ENCODE measurements around the gene LRRTM2.
A peak's percentile ranks its signal among the peaks of the same experiment; 100 is the strongest.
"Not testable (repeated sequence)": the region's sequence is repeated elsewhere in the genome, so short reads cannot be mapped to it uniquely, and the experiment has no call there.

The LRRTM2 gene

DNA sequence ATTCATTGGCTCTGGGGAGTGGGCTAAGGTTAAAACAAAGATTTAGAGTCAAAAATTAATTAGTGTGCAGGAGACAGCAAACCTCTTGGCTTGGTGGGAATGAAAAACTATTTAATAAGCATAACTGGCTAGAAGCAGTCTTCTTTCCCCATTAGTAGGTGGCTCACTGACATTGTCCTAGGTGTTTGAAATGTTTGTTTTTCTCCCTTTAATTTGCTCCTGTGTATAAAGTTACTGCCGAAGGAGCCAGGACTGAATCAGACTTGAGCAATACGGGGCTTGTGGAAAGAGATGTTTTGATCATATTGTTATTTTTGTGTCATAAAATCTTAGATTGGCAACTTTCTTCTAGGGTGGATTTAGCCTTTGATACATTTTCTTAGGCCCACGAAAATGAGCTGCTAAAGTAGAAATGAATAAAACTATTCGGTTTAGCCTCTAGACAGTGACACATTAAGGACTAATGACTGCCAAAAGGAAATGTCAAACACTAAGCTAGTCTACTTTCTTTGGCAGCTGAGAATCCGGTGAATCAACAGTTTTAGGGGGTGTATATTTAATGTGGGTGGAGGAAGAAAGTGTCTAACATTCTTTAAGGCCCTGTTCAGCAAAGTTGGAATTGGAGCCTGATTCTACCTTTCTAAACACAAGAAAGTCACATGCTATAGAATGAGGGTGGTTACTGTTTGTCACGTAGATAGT lies 30.2 kb downstream of the LRRTM2 start:
- peak; percentile 84 for DNase-seq (ENCODE audit: low read depth)
- H3K4me3 ChIP-seq (ENCODE audit: control insufficient read depth, low read depth, low read length) = no peak overlapping the region
- TF ChIP-seq, protein P1, sequence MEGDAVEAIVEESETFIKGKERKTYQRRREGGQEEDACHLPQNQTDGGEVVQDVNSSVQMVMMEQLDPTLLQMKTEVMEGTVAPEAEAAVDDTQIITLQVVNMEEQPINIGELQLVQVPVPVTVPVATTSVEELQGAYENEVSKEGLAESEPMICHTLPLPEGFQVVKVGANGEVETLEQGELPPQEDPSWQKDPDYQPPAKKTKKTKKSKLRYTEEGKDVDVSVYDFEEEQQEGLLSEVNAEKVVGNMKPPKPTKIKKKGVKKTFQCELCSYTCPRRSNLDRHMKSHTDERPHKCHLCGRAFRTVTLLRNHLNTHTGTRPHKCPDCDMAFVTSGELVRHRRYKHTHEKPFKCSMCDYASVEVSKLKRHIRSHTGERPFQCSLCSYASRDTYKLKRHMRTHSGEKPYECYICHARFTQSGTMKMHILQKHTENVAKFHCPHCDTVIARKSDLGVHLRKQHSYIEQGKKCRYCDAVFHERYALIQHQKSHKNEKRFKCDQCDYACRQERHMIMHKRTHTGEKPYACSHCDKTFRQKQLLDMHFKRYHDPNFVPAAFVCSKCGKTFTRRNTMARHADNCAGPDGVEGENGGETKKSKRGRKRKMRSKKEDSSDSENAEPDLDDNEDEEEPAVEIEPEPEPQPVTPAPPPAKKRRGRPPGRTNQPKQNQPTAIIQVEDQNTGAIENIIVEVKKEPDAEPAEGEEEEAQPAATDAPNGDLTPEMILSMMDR (conservative IDR thresholded peaks at IDR 0.05; ENCODE audit: control insufficient read depth, insufficient read depth, low read depth, low read length) = no peak

DNA sequence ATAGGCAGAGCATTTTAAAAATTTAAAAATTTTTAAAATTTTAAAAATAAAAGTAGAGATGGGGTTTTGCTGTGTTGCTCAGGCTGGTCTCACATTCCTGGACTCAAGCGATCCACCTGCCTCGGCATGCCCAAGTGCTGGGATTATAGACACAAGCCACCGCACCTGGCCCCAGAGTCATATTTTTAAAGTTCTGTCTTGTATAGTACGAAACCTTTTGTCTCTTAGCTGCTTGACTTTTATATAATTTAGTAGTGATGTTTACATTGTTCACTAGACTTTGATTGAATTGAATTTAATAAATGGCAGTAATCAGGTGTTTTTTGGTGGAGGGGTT lies 31.0 kb downstream of the LRRTM2 start:
- no peak overlapping the region for H3K4me3 ChIP-seq (ENCODE audit: control insufficient read depth, low read depth, low read length)
- TF ChIP-seq, protein P1 (conservative IDR thresholded peaks at IDR 0.05; ENCODE audit: control insufficient read depth, insufficient read depth, low read depth, low read length) = no peak
- DNase-seq (ENCODE audit: low read depth) = no peak

DNA sequence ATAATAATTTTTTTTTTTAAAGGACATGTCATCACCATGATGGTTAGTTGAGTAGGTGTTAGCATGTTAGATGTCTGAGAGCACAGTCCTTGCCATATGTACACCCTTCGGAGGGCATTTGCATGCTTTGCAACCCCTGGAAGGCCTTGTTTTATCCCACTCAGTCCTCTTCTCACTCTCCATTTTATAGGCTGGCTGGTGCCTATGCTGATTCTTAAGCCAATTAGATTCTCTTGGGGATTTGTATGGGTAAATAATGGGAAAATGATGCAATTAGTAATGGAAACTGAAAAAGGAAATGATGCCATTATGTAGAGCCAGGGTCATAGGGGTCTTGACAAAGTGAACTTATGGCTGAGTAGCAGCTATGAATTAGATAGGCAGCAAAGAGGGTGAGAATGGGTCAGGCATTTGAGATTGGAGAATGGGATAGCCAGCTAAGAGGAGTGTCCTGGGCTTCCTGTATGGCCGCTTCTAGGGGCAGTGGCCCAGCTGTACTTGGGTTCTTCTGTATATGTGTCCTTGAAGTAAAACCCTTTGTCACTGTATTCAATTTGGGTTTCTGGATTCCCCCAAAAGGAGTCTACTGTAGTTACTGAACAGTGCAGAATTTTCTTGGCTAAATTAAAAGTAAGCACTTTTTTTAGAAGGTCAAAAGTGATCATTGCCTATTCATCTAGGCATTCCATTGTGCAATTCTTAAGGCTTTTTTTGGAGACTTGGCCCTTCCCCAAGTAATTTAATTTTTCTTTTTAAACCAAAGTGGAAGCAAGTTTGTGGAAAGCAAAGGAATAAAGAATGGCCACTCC lies 31.6 kb downstream of the LRRTM2 start:
- DNase-seq (ENCODE audit: low read depth) = peak; percentile 54
- TF ChIP-seq, protein P1 (conservative IDR thresholded peaks at IDR 0.05; ENCODE audit: control insufficient read depth, insufficient read depth, low read depth, low read length) = no peak
- H3K4me3 ChIP-seq (ENCODE audit: control insufficient read depth, low read depth, low read length) = no peak overlapping the region

DNA sequence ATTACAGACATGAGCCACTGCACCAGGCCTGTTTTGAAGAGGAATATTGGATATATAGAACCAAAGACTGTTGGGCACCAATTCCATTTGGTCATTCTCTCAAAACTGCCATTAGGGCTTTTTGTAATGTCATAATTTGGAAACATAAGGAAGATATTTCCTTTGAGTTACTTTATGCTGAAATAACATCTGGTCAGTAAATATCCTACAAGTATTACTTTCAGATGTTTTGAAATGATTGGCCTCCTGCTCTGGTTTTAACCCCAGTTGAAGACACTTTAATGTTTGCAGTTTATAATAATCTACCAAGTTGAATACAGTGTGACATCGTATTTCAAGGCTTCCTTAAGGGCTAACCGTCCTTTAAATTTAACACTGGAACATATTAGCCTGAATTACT lies 33.6 kb downstream of the LRRTM2 start:
- no peak overlapping the region for H3K4me3 ChIP-seq (ENCODE audit: control insufficient read depth, low read depth, low read length)
- DNase-seq (ENCODE audit: low read depth) = no peak
- TF ChIP-seq, protein P1 (conservative IDR thresholded peaks at IDR 0.05; ENCODE audit: control insufficient read depth, insufficient read depth, low read depth, low read length) = no peak

DNA sequence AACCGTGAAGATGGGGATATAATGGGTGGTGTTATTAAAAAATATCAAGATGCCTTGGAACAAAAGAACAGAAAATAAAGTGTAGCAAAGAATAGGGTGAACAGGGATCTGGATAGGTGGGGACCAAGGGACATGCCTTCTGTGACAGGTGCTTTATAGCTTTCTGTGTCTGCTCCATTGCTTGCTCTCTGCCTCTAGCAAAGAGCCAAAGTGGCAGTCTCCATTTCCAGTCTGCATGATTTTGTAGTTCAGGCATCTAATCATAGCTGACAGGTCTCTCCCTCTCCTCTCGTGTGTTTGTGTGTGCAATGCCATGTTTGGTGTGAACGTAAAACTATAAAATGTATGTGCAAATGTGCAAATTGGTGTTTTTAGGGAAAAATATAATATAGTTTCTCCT lies 35.0 kb downstream of the LRRTM2 start:
- no peak for DNase-seq (ENCODE audit: low read depth)
- no peak overlapping the region for H3K4me3 ChIP-seq (ENCODE audit: control insufficient read depth, low read depth, low read length)
- TF ChIP-seq, protein P1 (conservative IDR thresholded peaks at IDR 0.05; ENCODE audit: control insufficient read depth, insufficient read depth, low read depth, low read length) = no peak

DNA sequence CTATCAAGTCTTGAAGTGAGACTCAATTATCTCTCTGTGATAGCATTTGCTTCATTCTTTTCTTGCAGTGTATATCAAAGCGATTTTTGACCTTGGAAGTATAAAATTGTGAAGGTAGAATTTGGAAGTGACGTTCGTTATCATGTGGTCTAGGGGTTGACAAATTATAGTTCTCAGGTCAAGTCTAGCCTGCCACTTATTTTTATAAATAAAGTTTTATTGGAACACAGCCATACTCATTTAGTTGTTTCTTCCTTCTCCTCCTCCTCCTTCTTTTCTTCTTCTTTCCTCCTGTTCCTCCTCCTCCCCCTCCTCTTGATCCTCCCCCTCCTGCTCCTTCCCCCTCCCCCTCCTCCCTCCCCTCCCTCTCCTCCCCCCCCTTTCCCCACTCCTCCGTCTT lies 38.0 kb downstream of the LRRTM2 start:
- TF ChIP-seq, protein P1 (conservative IDR thresholded peaks at IDR 0.05; ENCODE audit: control insufficient read depth, insufficient read depth, low read depth, low read length) = no peak
- no peak for DNase-seq (ENCODE audit: low read depth)
- no peak overlapping the region for H3K4me3 ChIP-seq (ENCODE audit: control insufficient read depth, low read depth, low read length)

DNA sequence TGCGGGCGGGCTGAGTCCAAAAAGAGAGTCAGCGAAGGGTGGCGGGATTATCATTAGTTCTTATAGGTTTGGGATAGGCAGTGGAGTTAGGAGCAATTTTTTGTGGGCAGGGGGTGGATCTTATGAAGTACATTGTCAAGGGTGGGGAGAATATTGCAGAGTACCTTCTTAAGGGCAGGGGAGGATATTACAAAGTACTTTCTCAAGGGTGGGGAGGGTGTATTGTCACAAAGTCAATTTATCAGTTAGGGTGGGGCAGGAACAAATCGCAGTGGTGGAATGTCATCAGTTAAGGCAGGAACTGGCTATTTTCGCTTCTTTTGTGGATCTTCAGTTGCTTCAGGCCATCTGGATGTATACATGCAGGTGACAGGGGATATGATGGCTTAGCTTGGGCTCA lies 40.3 kb downstream of the LRRTM2 start:
- not testable (repeated sequence) for DNase-seq (ENCODE audit: low read depth); H3K4me3 ChIP-seq (ENCODE audit: control insufficient read depth, low read depth, low read length)

All from fibroblast of mammary gland (primary cell).